HepG2 (cell line): ENCODE measurements around the gene MSMB. TPM values are rescaled to one million over a fixed set of nuclear protein-coding genes. Genes with fewer than 3 reads are reported as not detected.

ENCODE experiments used
- BCL6 ChIP-seq: IDR thresholded peaks from 2 replicates; pipeline ENCODE4 v1.6.1; 2016; ENCODE audit warnings: missing genetic modification reagents, missing compliant biosample characterization
- BRD4 ChIP-seq: sonication (generic); formaldehyde crosslinking; IDR thresholded peaks from 2 replicates; pipeline ENCODE4 v1.4.0; 2020; ENCODE audit warnings: missing genetic modification reagents
- CREM ChIP-seq, 2 experiments: sonication (generic) in 1 of 2; formaldehyde crosslinking in 1 of 2; IDR thresholded peaks; 2 replicates each; pipeline versions ENCODE4 v1.4.0 to v1.6.1; 2016 to 2020; ENCODE audit warnings: antibody characterized with exemption in 1 of 2, mild to moderate bottlenecking in 1 of 2, missing genetic modification reagents in 1 of 2
- HNF4A ChIP-seq: sonication (generic); formaldehyde crosslinking; IDR thresholded peaks from 2 replicates; pipeline ENCODE4 v1.4.0; 2020; ENCODE audit warnings: missing genetic modification reagents
- KAT8 ChIP-seq: IDR thresholded peaks from 2 replicates; pipeline ENCODE4 v1.6.1; 2016; ENCODE audit warnings: missing genetic modification reagents, missing compliant biosample characterization
- MED13 ChIP-seq: sonication (generic); formaldehyde crosslinking; IDR thresholded peaks from 2 replicates; pipeline ENCODE4 v1.5.0; 2020; ENCODE audit warnings: missing genetic modification reagents
- MEIS2 ChIP-seq: sonication (generic); formaldehyde crosslinking; IDR thresholded peaks from 2 replicates; pipeline ENCODE4 v1.9.0; 2021; ENCODE audit warnings: mild to moderate bottlenecking, missing genetic modification reagents
- NR2F6 ChIP-seq, 2 experiments: IDR thresholded peaks; 2 replicates each; pipeline ENCODE4 v1.6.1; 2016; ENCODE audit warnings: antibody characterized with exemption in 1 of 2, mild to moderate bottlenecking in 1 of 2
- PAF1 ChIP-seq: IDR thresholded peaks from 2 replicates; pipeline ENCODE4 v1.6.1; 2016; ENCODE audit warnings: missing genetic modification reagents, missing compliant biosample characterization
- POLR2G ChIP-seq: fragments of 200-400 bp; formaldehyde crosslinking; IDR thresholded peaks from 2 replicates; pipeline ENCODE4 v1.6.1; 2018; ENCODE audit warnings: mild to moderate bottlenecking, low read depth, low read length, moderate library complexity
- RFX3 ChIP-seq: IDR thresholded peaks from 2 replicates; pipeline ENCODE4 v1.6.1; 2016; ENCODE audit warnings: missing biosample characterization, missing genetic modification reagents
- ZFP62 ChIP-seq: sonication (generic); formaldehyde crosslinking; IDR thresholded peaks from 2 replicates; pipeline ENCODE4 v1.4.0; 2020; ENCODE audit warnings: missing genetic modification reagents
- ZMYM4 ChIP-seq: sonication (generic); formaldehyde crosslinking; IDR thresholded peaks from 2 replicates; pipeline ENCODE4 v1.8.1; 2023; ENCODE audit warnings: mild to moderate bottlenecking, missing genetic modification reagents
- ZNF136 ChIP-seq: sonication (generic); formaldehyde crosslinking; IDR thresholded peaks from 2 replicates; pipeline ENCODE4 v1.8.1; 2022; ENCODE audit warnings: low read depth, mild to moderate bottlenecking, moderate library complexity, missing genetic modification reagents
- ZNF264 ChIP-seq: sonication (generic); formaldehyde crosslinking; IDR thresholded peaks from 2 replicates; pipeline ENCODE4 v1.4.0; 2020; ENCODE audit warnings: missing genetic modification reagents
- ZNF431 ChIP-seq: sonication (generic); formaldehyde crosslinking; IDR thresholded peaks from 2 replicates; pipeline ENCODE4 v1.9.0; 2022; ENCODE audit warnings: missing genetic modification reagents, low read depth, mild to moderate bottlenecking, borderline replicate concordance
- ZNF775 ChIP-seq: sonication (generic); formaldehyde crosslinking; IDR thresholded peaks from 2 replicates; pipeline ENCODE4 v1.4.0; 2020; ENCODE audit warnings: missing genetic modification reagents, mild to moderate bottlenecking, moderate library complexity, borderline replicate concordance
- ZNF792 ChIP-seq: IDR thresholded peaks from 2 replicates; pipeline ENCODE4 v1.6.1; 2016
- polyA plus RNA-seq, 8 experiments: library from polyadenylated mRNA; depleted of rRNA in 3 of 8; stranded (reverse) in 7 of 8; unstranded in 1 of 8; fragments of >200 nt; fragmentation: Illumina TruSeq in 4 of 8; extraction: Trizol in 4 of 8; gene quantifications; 2 replicates each; pipeline versions ENCODE4 v1.2.1 to v1.2.3, GENCODE V29; 2011 to 2016; ENCODE audit warnings: low read depth in 4 of 8, missing spikeins in 1 of 8, mixed read lengths in 1 of 8; ENCODE audit not compliant: insufficient read depth in 1 of 8
- total RNA-seq, 5 experiments: library from RNA; depleted of rRNA; stranded (reverse); fragments of >200 nt; fragmentation: Illumina TruSeq; extraction: Trizol; gene quantifications; 2 replicates each; pipeline ENCODE4 v1.2.3, GENCODE V29; 2016; ENCODE audit warnings: low read depth in 1 of 5
- TF ChIP-seq, protein P1 (sequence below): sonication (generic); formaldehyde crosslinking; conservative IDR thresholded peaks from 2 replicates; pipeline ENCODE4 v1.4.0; 2020; ENCODE audit warnings: mild to moderate bottlenecking, missing genetic modification reagents, moderate library complexity
- TF ChIP-seq, protein P2 (sequence below): IDR thresholded peaks from 2 replicates; pipeline ENCODE4 v1.6.1; 2016; ENCODE audit warnings: mild to moderate bottlenecking
- TF ChIP-seq, protein P3 (sequence below): sonication (generic); formaldehyde crosslinking; IDR thresholded peaks from 2 replicates; pipeline ENCODE4 v1.5.0; 2020; ENCODE audit warnings: missing genetic modification reagents
- TF ChIP-seq, protein P4 (sequence below): sonication (generic); formaldehyde crosslinking; IDR thresholded peaks from 2 replicates; pipeline ENCODE4 v1.5.1; 2020; ENCODE audit warnings: mild to moderate bottlenecking, missing genetic modification reagents, moderate library complexity

Gene MSMB
- total and polyA plus RNA-seq, 2 of the 13 experiments (the other 11 are each of a cell fraction or from before 2014, with no cell fraction given), result 0.84 TPM; not detected in 1

DNA sequence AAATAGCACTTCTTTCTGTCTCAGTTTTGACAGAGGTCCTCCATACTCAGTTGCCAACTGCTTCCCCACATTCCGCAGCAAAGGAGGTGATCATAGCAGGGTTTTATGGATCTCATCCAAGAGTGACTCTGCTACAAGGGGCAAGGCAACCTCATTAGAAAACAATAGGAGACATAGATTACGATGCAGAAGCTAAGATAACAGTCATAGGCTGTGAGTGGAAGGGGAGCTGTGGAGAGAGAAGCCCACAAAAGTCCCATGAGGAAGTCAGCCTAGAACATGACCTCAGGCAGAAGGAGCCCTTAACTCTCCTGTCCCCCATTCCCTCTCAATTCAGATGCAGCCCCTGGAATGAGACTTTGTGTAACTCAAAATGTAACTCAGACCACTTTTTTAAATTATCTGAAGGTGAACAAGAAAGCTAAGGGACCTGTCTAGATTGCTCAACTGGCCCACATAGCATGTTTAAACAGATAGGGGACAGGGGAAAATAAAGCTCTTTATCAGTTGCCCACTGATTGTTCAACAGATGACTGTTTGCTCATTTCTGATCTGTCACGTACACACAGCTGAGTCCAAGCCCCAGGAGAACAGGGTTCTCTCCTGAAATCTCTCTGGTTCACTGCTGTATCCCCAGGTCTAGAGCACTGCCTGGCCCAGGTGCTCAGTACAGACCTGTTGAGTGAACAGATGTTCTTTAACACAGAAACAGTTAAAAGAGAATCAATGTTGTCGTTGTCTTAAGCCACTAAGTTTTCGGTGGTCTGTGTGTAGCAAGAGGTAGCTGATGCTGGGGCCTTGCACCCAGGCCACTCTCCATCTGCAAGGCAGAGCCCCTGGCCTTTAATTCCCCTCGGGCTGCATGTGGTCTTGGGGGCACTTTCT lies 14.2 kb downstream of the MSMB start (continued):
- TF ChIP-seq, protein P1, sequence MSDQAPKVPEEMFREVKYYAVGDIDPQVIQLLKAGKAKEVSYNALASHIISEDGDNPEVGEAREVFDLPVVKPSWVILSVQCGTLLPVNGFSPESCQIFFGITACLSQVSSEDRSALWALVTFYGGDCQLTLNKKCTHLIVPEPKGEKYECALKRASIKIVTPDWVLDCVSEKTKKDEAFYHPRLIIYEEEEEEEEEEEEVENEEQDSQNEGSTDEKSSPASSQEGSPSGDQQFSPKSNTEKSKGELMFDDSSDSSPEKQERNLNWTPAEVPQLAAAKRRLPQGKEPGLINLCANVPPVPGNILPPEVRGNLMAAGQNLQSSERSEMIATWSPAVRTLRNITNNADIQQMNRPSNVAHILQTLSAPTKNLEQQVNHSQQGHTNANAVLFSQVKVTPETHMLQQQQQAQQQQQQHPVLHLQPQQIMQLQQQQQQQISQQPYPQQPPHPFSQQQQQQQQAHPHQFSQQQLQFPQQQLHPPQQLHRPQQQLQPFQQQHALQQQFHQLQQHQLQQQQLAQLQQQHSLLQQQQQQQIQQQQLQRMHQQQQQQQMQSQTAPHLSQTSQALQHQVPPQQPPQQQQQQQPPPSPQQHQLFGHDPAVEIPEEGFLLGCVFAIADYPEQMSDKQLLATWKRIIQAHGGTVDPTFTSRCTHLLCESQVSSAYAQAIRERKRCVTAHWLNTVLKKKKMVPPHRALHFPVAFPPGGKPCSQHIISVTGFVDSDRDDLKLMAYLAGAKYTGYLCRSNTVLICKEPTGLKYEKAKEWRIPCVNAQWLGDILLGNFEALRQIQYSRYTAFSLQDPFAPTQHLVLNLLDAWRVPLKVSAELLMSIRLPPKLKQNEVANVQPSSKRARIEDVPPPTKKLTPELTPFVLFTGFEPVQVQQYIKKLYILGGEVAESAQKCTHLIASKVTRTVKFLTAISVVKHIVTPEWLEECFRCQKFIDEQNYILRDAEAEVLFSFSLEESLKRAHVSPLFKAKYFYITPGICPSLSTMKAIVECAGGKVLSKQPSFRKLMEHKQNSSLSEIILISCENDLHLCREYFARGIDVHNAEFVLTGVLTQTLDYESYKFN (CRISPR knock-in tag), result peak; percentile 91
- TF ChIP-seq ZNF264 (CRISPR knock-in tag) (peak; percentile 76; the same call in 1 of the 2 replicates), MEIS2 (CRISPR knock-in tag) (peak; percentile 78), ZFP62 (no peak), KAT8 (CRISPR knock-in tag) (peak; percentile 42; the same call in 1 of the 2 replicates), PAF1 (CRISPR knock-in tag) (no peak), MED13 (CRISPR knock-in tag) (peak; percentile 92), RFX3 (no peak), HNF4A (CRISPR knock-in tag) (peak; percentile 80), BRD4 (CRISPR knock-in tag) (0 out of 2 replicates have a peak, but pooled peaks have one; percentile 58), ZNF792 (CRISPR knock-in tag) (peak; percentile 86), CREM (IDR thresholded peaks at IDR 0.05) (peak; percentile 91), CREM (CRISPR knock-in tag; IDR thresholded peaks at IDR 0.05) (no peak), ZNF136 (0 out of 2 replicates have a peak, but pooled peaks have one; percentile 19), ZNF775 (0 out of 2 replicates have a peak, but pooled peaks have one; percentile 71), BCL6 (peak; percentile 86), ZNF431 (CRISPR knock-in tag) (peak; percentile 75), NR2F6 (IDR thresholded peaks at IDR 0.05) (peak; percentile 89), NR2F6 (CRISPR knock-in tag; IDR thresholded peaks at IDR 0.05) (peak; percentile 81), ZMYM4 (peak; percentile 59), POLR2G (peak; percentile 70)
- TF ChIP-seq, protein P2, sequence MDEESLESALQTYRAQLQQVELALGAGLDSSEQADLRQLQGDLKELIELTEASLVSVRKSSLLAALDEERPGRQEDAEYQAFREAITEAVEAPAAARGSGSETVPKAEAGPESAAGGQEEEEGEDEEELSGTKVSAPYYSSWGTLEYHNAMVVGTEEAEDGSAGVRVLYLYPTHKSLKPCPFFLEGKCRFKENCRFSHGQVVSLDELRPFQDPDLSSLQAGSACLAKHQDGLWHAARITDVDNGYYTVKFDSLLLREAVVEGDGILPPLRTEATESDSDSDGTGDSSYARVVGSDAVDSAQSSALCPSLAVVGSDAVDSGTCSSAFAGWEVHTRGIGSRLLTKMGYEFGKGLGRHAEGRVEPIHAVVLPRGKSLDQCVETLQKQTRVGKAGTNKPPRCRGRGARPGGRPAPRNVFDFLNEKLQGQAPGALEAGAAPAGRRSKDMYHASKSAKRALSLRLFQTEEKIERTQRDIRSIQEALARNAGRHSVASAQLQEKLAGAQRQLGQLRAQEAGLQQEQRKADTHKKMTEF (CRISPR knock-in tag), result peak; percentile 76
- TF ChIP-seq, protein P3, sequence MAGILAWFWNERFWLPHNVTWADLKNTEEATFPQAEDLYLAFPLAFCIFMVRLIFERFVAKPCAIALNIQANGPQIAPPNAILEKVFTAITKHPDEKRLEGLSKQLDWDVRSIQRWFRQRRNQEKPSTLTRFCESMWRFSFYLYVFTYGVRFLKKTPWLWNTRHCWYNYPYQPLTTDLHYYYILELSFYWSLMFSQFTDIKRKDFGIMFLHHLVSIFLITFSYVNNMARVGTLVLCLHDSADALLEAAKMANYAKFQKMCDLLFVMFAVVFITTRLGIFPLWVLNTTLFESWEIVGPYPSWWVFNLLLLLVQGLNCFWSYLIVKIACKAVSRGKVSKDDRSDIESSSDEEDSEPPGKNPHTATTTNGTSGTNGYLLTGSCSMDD (CRISPR knock-in tag), result no peak
- TF ChIP-seq, protein P4, sequence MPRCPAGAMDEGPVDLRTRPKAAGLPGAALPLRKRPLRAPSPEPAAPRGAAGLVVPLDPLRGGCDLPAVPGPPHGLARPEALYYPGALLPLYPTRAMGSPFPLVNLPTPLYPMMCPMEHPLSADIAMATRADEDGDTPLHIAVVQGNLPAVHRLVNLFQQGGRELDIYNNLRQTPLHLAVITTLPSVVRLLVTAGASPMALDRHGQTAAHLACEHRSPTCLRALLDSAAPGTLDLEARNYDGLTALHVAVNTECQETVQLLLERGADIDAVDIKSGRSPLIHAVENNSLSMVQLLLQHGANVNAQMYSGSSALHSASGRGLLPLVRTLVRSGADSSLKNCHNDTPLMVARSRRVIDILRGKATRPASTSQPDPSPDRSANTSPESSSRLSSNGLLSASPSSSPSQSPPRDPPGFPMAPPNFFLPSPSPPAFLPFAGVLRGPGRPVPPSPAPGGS (CRISPR knock-in tag), result peak; percentile 49; the same call in 1 of the 2 replicates
